Measurements from ENCODE around the gene SDCCAG8. TPM values are rescaled to one million over a fixed set of nuclear protein-coding genes. Genes with fewer than 3 reads are reported as not detected.

Gene SDCCAG8
- total RNA-seq, 2 experiments from 2014 or later: 18.3 to 21.2 TPM

- Histone ChIP-seq H3K27me3 (ENCODE audit: control insufficient read depth in 1 of 2, insufficient read depth in 2 of 2, low read length in 2 of 2) (no peaks in the 10 kb centered on the region), H3K36me3 (ENCODE audit: insufficient read depth, low read length) (no peaks in the 10 kb centered on the region), H3K9me3 (ENCODE audit: control insufficient read depth in 1 of 2, insufficient read depth in 1 of 2, low read length in 2 of 2) (no peaks in the 10 kb centered on the region), H3K4me1 (ENCODE audit: insufficient read depth, low read length) (no peaks in the 10 kb centered on the region), H3K27ac (ENCODE audit: low read depth in 1 of 2, low read length in 2 of 2) (no peak overlapping the region), H3K4me3 (ENCODE audit: low read length) (no peak overlapping the region)
- Mint-ChIP-seq H3K4me3 (no peak overlapping the region), H3K9me3 (no peaks in the 10 kb centered on the region), H3K27ac (no peak overlapping the region), H3K36me3 (ENCODE audit: low read depth) (peaks cover 10% of the 10 kb centered on the region), H3K27me3 (no peaks in the 10 kb centered on the region), H3K4me1 (ENCODE audit: low read depth) (peaks cover 4% of the 10 kb centered on the region)
- CTCF ChIA-PET: no interaction called here
- ATAC-seq (ENCODE audit: poor library complexity): no peak
- no peak for DNase-seq
- TF ChIP-seq CTCF (IDR thresholded peaks at IDR 0.05): no peak
- intact Hi-C loops (cut with DNase I, micrococcal nuclease): no loop called here
- POLR2A ChIA-PET: no interaction called here
Measured at GRCh38 chr1:243447844-243448243, 192.0 kb downstream of the SDCCAG8 start.

GRCh38 chr1:243449373-243449772 is 193.5 kb downstream of the SDCCAG8 start:
- no peak overlapping the region for H3K27ac Mint-ChIP-seq
- ChIA-PET POLR2A (no interaction called here), CTCF (no interaction called here)
- Histone ChIP-seq H3K36me3 (ENCODE audit: insufficient read depth, low read length) (no peaks in the 10 kb centered on the region), H3K4me3 (ENCODE audit: low read length) (no peak overlapping the region), H3K27ac (ENCODE audit: low read depth in 1 of 2, low read length in 2 of 2) (no peak overlapping the region), H3K4me1 (ENCODE audit: insufficient read depth, low read length) (no peaks in the 10 kb centered on the region), H3K27me3 (ENCODE audit: control insufficient read depth in 1 of 2, insufficient read depth in 2 of 2, low read length in 2 of 2) (no peaks in the 10 kb centered on the region), H3K9me3 (ENCODE audit: control insufficient read depth in 1 of 2, insufficient read depth in 1 of 2, low read length in 2 of 2) (no peaks in the 10 kb centered on the region)
- DNase-seq (no peak), ATAC-seq (ENCODE audit: poor library complexity) (no peak)
- no peaks in the 10 kb centered on the region for H3K27me3 Mint-ChIP-seq
- peaks cover 10% of the 10 kb centered on the region for H3K36me3 Mint-ChIP-seq (ENCODE audit: low read depth)
- H3K4me3 Mint-ChIP-seq: no peak overlapping the region
- no peak for TF ChIP-seq CTCF (IDR thresholded peaks at IDR 0.05)
- no peaks in the 10 kb centered on the region for H3K9me3 Mint-ChIP-seq
- intact Hi-C loops (cut with DNase I, micrococcal nuclease): no loop called here
- peaks cover 4% of the 10 kb centered on the region for H3K4me1 Mint-ChIP-seq (ENCODE audit: low read depth)

GRCh38 chr1:243452092-243452491 is 196.3 kb downstream of the SDCCAG8 start:
- ATAC-seq (ENCODE audit: poor library complexity) (no peak), DNase-seq (peak in 1 of 14 experiments; percentile 15)
- no peak for TF ChIP-seq CTCF (IDR thresholded peaks at IDR 0.05)
- H3K4me3 Mint-ChIP-seq: no peak overlapping the region
- ChIA-PET POLR2A (no interaction called here), CTCF (no interaction called here)
- Histone ChIP-seq H3K4me1 (ENCODE audit: insufficient read depth, low read length) (no peaks in the 10 kb centered on the region), H3K36me3 (ENCODE audit: insufficient read depth, low read length) (no peaks in the 10 kb centered on the region), H3K4me3 (ENCODE audit: low read length) (no peak overlapping the region), H3K9me3 (ENCODE audit: control insufficient read depth in 1 of 2, insufficient read depth in 1 of 2, low read length in 2 of 2) (no peaks in the 10 kb centered on the region), H3K27me3 (ENCODE audit: control insufficient read depth in 1 of 2, insufficient read depth in 2 of 2, low read length in 2 of 2) (no peaks in the 10 kb centered on the region), H3K27ac (ENCODE audit: low read depth in 1 of 2, low read length in 2 of 2) (no peak overlapping the region)
- no peak overlapping the region for H3K27ac Mint-ChIP-seq
- H3K27me3 Mint-ChIP-seq: no peaks in the 10 kb centered on the region
- peaks cover 4% of the 10 kb centered on the region for H3K4me1 Mint-ChIP-seq (ENCODE audit: low read depth)
- peaks cover 23% of the 10 kb centered on the region for H3K36me3 Mint-ChIP-seq (ENCODE audit: low read depth)
- no peaks in the 10 kb centered on the region for H3K9me3 Mint-ChIP-seq
- intact Hi-C loops (cut with DNase I, micrococcal nuclease): no loop called here

Data from CD4-positive, alpha-beta T cell (primary cell).